H1 (cell line): ENCODE measurements around the gene SNRPB. TPM values are rescaled to one million over a fixed set of nuclear protein-coding genes. Genes with fewer than 3 reads are reported as not detected.

Experiments
- CTCF ChIA-PET: fragments of 300-600 bp; sonication (Branson Sonifier 250); formaldehyde crosslinking; loops from one replicate; lab custom pipeline; 2021; ENCODE audit not compliant: partially characterized antibody; lab: Charles Lee
- POLR2A ChIA-PET: fragments of 300-600 bp; sonication (Branson Sonifier 250); formaldehyde crosslinking; loops from one replicate; lab custom pipeline; 2021; ENCODE audit warnings: inconsistent platforms; ENCODE audit not compliant: partially characterized antibody; lab: Charles Lee
- DNase-seq, 2 experiments: peaks; one replicate each; pipeline versions ENCODE4 v3.0.0 to v3.0.0-alpha.2; 2010 to 2022; ENCODE audit warnings: low spot score in 2 of 2, low read depth in 1 of 2, mixed read lengths in 1 of 2
- FAIRE-seq: peaks from 2 replicates; lab custom pipeline; 2011; peaks lifted over from hg19 to GRCh38; lab: Jason Lieb, UNC
- H2AFZ ChIP-seq: 2 replicates; pipeline ENCODE4 v1.8.1; 2012; ENCODE audit warnings: low read length, inconsistent platforms
- H2AK5ac ChIP-seq: 2 replicates; pipeline ENCODE4 v1.6.1; 2013; ENCODE audit warnings: low read depth, low read length
- H2BK120ac ChIP-seq: replicated peaks from 2 replicates; pipeline ENCODE3; 2013; ENCODE audit warnings: low read depth, low read length, inconsistent platforms
- H2BK12ac ChIP-seq: 2 replicates; pipeline ENCODE4 v1.6.1; 2013; ENCODE audit warnings: low read depth, low read length
- H2BK15ac ChIP-seq: 2 replicates; pipeline ENCODE4 v1.6.1; 2013; ENCODE audit warnings: low read length
- H2BK20ac ChIP-seq: 2 replicates; pipeline ENCODE4 v1.6.1; 2013; ENCODE audit warnings: low read length
- H2BK5ac ChIP-seq: 2 replicates; pipeline ENCODE4 v1.6.1; 2013; ENCODE audit warnings: low read depth, low read length
- H3K14ac ChIP-seq: 2 replicates; pipeline ENCODE4 v1.6.1; 2013; ENCODE audit warnings: inconsistent platforms; ENCODE audit not compliant: insufficient read length
- H3K18ac ChIP-seq: 2 replicates; pipeline ENCODE4 v1.6.1; 2013; ENCODE audit warnings: low read length; ENCODE audit errors: extremely low read depth
- H3K23ac ChIP-seq: 2 replicates; pipeline ENCODE4 v1.6.1; 2013; ENCODE audit warnings: inconsistent platforms; ENCODE audit not compliant: insufficient read length
- H3K23me2 ChIP-seq: 2 replicates; pipeline ENCODE4 v1.6.1; 2013; ENCODE audit warnings: low read depth, low read length
- H3K27ac ChIP-seq: 2 replicates; pipeline ENCODE4 v1.6.1; 2011; ENCODE audit warnings: low read depth, low read length, inconsistent platforms
- H3K27me3 ChIP-seq, 4 experiments: replicated peaks in 1 of 4; 1 replicate in 1 of 4; 2 replicates in 3 of 4; pipeline versions ENCODE4 v1.6.1 to v1.8.1; 2011 to 2013; ENCODE audit warnings: low read length in 3 of 4, mild to moderate bottlenecking in 3 of 4, inconsistent platforms in 2 of 4, mixed read lengths in 2 of 4, moderate library complexity in 1 of 4; ENCODE audit not compliant: control insufficient read depth in 3 of 4, insufficient read depth in 3 of 4; ENCODE audit errors: extremely low read depth in 1 of 4
- H3K36me3 ChIP-seq, 4 experiments: 2 replicates each; pipeline versions ENCODE4 v1.6.1 to v1.8.1; 2011 to 2013; ENCODE audit warnings: mild to moderate bottlenecking in 4 of 4, low read length in 3 of 4, moderate library complexity in 2 of 4, control low read depth in 1 of 4, inconsistent platforms in 1 of 4; ENCODE audit not compliant: insufficient read depth in 4 of 4, control insufficient read depth in 2 of 4
- H3K4ac ChIP-seq: replicated peaks from 2 replicates; pipeline ENCODE3; 2013; ENCODE audit warnings: low read length, low read depth, mixed read lengths, inconsistent platforms; ENCODE audit not compliant: insufficient read length
- H3K4me1 ChIP-seq, 4 experiments: replicated peaks in 1 of 4; 1 replicate in 1 of 4; 2 replicates in 3 of 4; pipeline versions ENCODE4 v1.6.1 to v1.8.1; 2011 to 2013; ENCODE audit warnings: low read length in 3 of 4, inconsistent platforms in 2 of 4, mixed read lengths in 1 of 4; ENCODE audit not compliant: insufficient read depth in 4 of 4, control insufficient read depth in 3 of 4
- H3K4me2 ChIP-seq, 2 experiments: 2 replicates each; pipeline versions ENCODE4 v1.6.1 to v1.8.1; 2011 to 2013; ENCODE audit warnings: low read depth in 2 of 2, low read length in 2 of 2, control low read depth in 1 of 2, inconsistent platforms in 1 of 2, mild to moderate bottlenecking in 1 of 2; ENCODE audit not compliant: insufficient read depth in 1 of 2
- H3K4me3 ChIP-seq, 4 experiments: fragments of 200-600, 300-600 bp in 1 of 4; sonication (generic), shearing (Covaris generic), sonication (Bioruptor Twin) in 1 of 4; 2 replicates each; pipeline versions ENCODE4 v1.5.1 to v1.8.1; 2011 to 2016; ENCODE audit warnings: low read length in 4 of 4, low read depth in 3 of 4, control low read depth in 2 of 4, inconsistent platforms in 2 of 4, mild to moderate bottlenecking in 2 of 4, mixed read lengths in 1 of 4, moderate library complexity in 1 of 4; ENCODE audit not compliant: insufficient read depth in 2 of 4; ENCODE audit errors: extremely low read depth in 1 of 4
- H3K56ac ChIP-seq: replicated peaks from 2 replicates; pipeline ENCODE3; 2013; ENCODE audit warnings: low read depth, mild to moderate bottlenecking, mixed read lengths, low read length, inconsistent platforms; ENCODE audit not compliant: insufficient read length
- H3K79me1 ChIP-seq: 2 replicates; pipeline ENCODE4 v1.6.1; 2013; ENCODE audit warnings: low read depth, low read length, control low read depth
- H3K79me2 ChIP-seq, 2 experiments: 2 replicates each; pipeline versions ENCODE4 v1.6.1 to v1.8.1; 2012 to 2013; ENCODE audit warnings: low read length in 2 of 2, mild to moderate bottlenecking in 2 of 2, inconsistent platforms in 1 of 2; ENCODE audit not compliant: insufficient read depth in 2 of 2, control insufficient read depth in 1 of 2
- H3K9ac ChIP-seq, 4 experiments: replicated peaks in 1 of 4; 1 replicate in 1 of 4; 2 replicates in 3 of 4; pipeline versions ENCODE4 v1.6.1 to v1.8.1; 2011 to 2013; ENCODE audit warnings: low read depth in 3 of 4, low read length in 3 of 4, control low read depth in 2 of 4, mild to moderate bottlenecking in 2 of 4, moderate library complexity in 2 of 4, inconsistent platforms in 1 of 4; ENCODE audit errors: extremely low read depth in 1 of 4
- H3K9me3 ChIP-seq, 2 experiments: 2 replicates each; pipeline versions ENCODE4 v1.6.1 to v1.8.1; 2012 to 2013; ENCODE audit warnings: mild to moderate bottlenecking in 2 of 2, moderate library complexity in 2 of 2, control low read depth in 1 of 2, inconsistent platforms in 1 of 2, low read depth in 1 of 2, low read length in 1 of 2, mixed read lengths in 1 of 2; ENCODE audit not compliant: insufficient read depth in 2 of 2
- H4K20me1 ChIP-seq, 2 experiments: replicated peaks in 1 of 2; 2 replicates each; pipeline versions ENCODE3 to v1.8.1; 2011 to 2013; ENCODE audit warnings: inconsistent platforms in 2 of 2, low read length in 2 of 2, mild to moderate bottlenecking in 1 of 2; ENCODE audit not compliant: insufficient read depth in 2 of 2, control insufficient read depth in 1 of 2
- H4K5ac ChIP-seq: 2 replicates; pipeline ENCODE4 v1.6.1; 2013; ENCODE audit warnings: low read length, low read depth, mixed read lengths, inconsistent platforms; ENCODE audit not compliant: insufficient read length
- H4K8ac ChIP-seq: 2 replicates; pipeline ENCODE4 v1.8.0; 2013; ENCODE audit warnings: mild to moderate bottlenecking, moderate library complexity, low read length, inconsistent platforms; ENCODE audit not compliant: insufficient read depth; ENCODE audit errors: extremely low read depth
- H4K91ac ChIP-seq: replicated peaks from 2 replicates; pipeline ENCODE3; 2013; ENCODE audit warnings: low read length, mixed read lengths, inconsistent platforms; ENCODE audit not compliant: insufficient read length
- CBX5 ChIP-seq: fragments of 300-800, 300-1000 bp; sonication (generic); IDR thresholded peaks from 2 replicates; pipeline ENCODE4 v1.7.1; 2016; ENCODE audit warnings: antibody characterized with exemption, low read length, low read depth
- EGR1 ChIP-seq: IDR thresholded peaks from 2 replicates; pipeline ENCODE4 v1.6.1; 2011; ENCODE audit warnings: low read depth, low read length, borderline replicate concordance
- FOSL1 ChIP-seq: IDR thresholded peaks from 2 replicates; pipeline ENCODE4 v1.6.1; 2011; ENCODE audit warnings: mild to moderate bottlenecking, low read depth, low read length, moderate library complexity; ENCODE audit not compliant: insufficient read depth
- GABPA ChIP-seq: IDR thresholded peaks from 2 replicates; pipeline ENCODE4 v1.6.1; 2011; ENCODE audit warnings: mild to moderate bottlenecking, low read length, moderate library complexity, borderline replicate concordance; ENCODE audit not compliant: insufficient read depth
- KDM1A ChIP-seq: fragments of 200-600, 300-600 bp; sonication (generic); IDR thresholded peaks from 2 replicates; pipeline ENCODE4 v1.7.1; 2016; ENCODE audit warnings: mild to moderate bottlenecking, low read length, borderline replicate concordance
- RBBP5 ChIP-seq: IDR thresholded peaks from 2 replicates; pipeline ENCODE4 v1.7.1; 2012; ENCODE audit warnings: low read depth, mild to moderate bottlenecking, inconsistent platforms, low read length, moderate library complexity, borderline replicate concordance
- SAP30 ChIP-seq: fragments of 300-600 bp; sonication (generic); IDR thresholded peaks from 2 replicates; pipeline ENCODE4 v1.7.1; 2012; ENCODE audit warnings: low read length, moderate library complexity, mild to moderate bottlenecking, inconsistent platforms; ENCODE audit not compliant: insufficient read depth, insufficient replicate concordance
- WGBS, 2 experiments: shearing (Covaris generic) in 1 of 2; methylation state at CpG; one replicate each; pipeline versions ENCODE4 v1.1.6 to v1.1.7; 2013 to 2015; ENCODE audit warnings: low lambda C conversion rate in 2 of 2, mixed read lengths in 2 of 2, inconsistent platforms in 1 of 2, low coverage in 1 of 2, missing lambda C conversion rate in 1 of 2; ENCODE audit not compliant: insufficient replicate concordance in 2 of 2, insufficient coverage in 1 of 2, insufficient read length in 1 of 2; ENCODE audit errors: extremely low coverage in 1 of 2, missing lambda C conversion rate in 1 of 2; 5-methylcytosine and 5-hydroxymethylcytosine counted together
- polyA plus RNA-seq, 7 experiments: library from polyadenylated mRNA; depleted of rRNA in 3 of 7; stranded (reverse) in 5 of 7; unstranded in 2 of 7; fragments of >200 nt in 5 of 7; fragments of 200-250 nt in 2 of 7; gene quantifications; 1 replicate in 5 of 7; 2 replicates in 1 of 7; 4 replicates in 1 of 7; pipeline versions ENCODE4 v1.2.1 to v1.2.3, GENCODE V29; 2011 to 2013; ENCODE audit warnings: missing spikeins in 2 of 7, mixed read lengths in 2 of 7
- total RNA-seq: library from RNA; stranded (reverse); fragmentation: NEBNext Ultra II Directional; extraction: Animal tissue kit (Norgen Biotek cat#: 25700); gene quantifications from 2 replicates; pipeline ENCODE4 v1.2.1, GENCODE V29; 2021

SNRPB gene
- total and polyA plus RNA-seq, 2 of the 8 experiments (the other 6 are each of a cell fraction or from before 2014, with no cell fraction given), result 507 to 589 TPM

- no peak overlapping the region for H2BK120ac ChIP-seq
- no peak overlapping the region for H4K5ac ChIP-seq
- FAIRE-seq (no peak), DNase-seq (no peak)
- no peak overlapping the region for H3K4ac ChIP-seq
- no peak overlapping the region for H3K56ac ChIP-seq
- no peak overlapping the region for H2BK20ac ChIP-seq
- H3K9me3 ChIP-seq, result no peaks in the 10 kb centered on the region
- H3K9ac ChIP-seq, result peak overlapping the region in 1 of 4 experiments; percentile 11; a peak in 1 of 7 replicates
- H3K4me2 ChIP-seq, result no peak overlapping the region
- 90% methylated on average over 6 of the region's 6 CpGs; no CpG with 5 or more reads in 1 of the 2 experiments for WGBS, 2 experiments
- H3K23me2 ChIP-seq, result no peaks in the 10 kb centered on the region
- no peak overlapping the region for H4K8ac ChIP-seq
- H3K36me3 ChIP-seq, result no peaks in the 10 kb centered on the region
- no peaks in the 10 kb centered on the region for H3K79me1 ChIP-seq
- no peak overlapping the region for H2BK5ac ChIP-seq
- ChIA-PET CTCF (interaction anchor here (0.8 to 1.0 kb wide), 2 partner anchors 18 to 29 kb away, joined by 3 to 6 read pairs; no protein-coding TSS in a partner anchor), POLR2A (no interaction called here)
- H3K27ac ChIP-seq, result no peak overlapping the region
- no peaks in the 10 kb centered on the region for H4K20me1 ChIP-seq
- H3K4me3 ChIP-seq, result no peak overlapping the region
- H3K18ac ChIP-seq, result no peak overlapping the region
- H3K27me3 ChIP-seq, result no peaks in the 10 kb centered on the region
- no peaks in the 10 kb centered on the region for H3K4me1 ChIP-seq
- H2AFZ ChIP-seq, result no peak overlapping the region
- H3K14ac ChIP-seq, result no peak overlapping the region
- no peaks in the 10 kb centered on the region for H3K79me2 ChIP-seq
- H2BK12ac ChIP-seq, result no peak overlapping the region
- H3K23ac ChIP-seq, result no peak overlapping the region
- H2AK5ac ChIP-seq, result no peak overlapping the region
- H2BK15ac ChIP-seq, result no peak overlapping the region
- no peak for TF ChIP-seq EGR1
- no peak for TF ChIP-seq CBX5
- no peak for TF ChIP-seq FOSL1
- no peak for TF ChIP-seq SAP30
- no peak for TF ChIP-seq GABPA
- no peak for TF ChIP-seq RBBP5
- no peak for TF ChIP-seq KDM1A
- H4K91ac ChIP-seq, result no peak overlapping the region
Observed at GRCh38 chr20:2416541-2417212, 53.9 kb downstream of the SNRPB start.
